ENCODE data around the gene CBX4. TPM values are rescaled to one million over a fixed set of nuclear protein-coding genes. Genes with fewer than 3 reads are reported as not detected.

Gene CBX4
- total and polyA plus RNA-seq, 2 of the 13 experiments (the other 11 are each of a cell fraction or from before 2014, with no cell fraction given), result 25.8 to 50.8 TPM

DNA sequence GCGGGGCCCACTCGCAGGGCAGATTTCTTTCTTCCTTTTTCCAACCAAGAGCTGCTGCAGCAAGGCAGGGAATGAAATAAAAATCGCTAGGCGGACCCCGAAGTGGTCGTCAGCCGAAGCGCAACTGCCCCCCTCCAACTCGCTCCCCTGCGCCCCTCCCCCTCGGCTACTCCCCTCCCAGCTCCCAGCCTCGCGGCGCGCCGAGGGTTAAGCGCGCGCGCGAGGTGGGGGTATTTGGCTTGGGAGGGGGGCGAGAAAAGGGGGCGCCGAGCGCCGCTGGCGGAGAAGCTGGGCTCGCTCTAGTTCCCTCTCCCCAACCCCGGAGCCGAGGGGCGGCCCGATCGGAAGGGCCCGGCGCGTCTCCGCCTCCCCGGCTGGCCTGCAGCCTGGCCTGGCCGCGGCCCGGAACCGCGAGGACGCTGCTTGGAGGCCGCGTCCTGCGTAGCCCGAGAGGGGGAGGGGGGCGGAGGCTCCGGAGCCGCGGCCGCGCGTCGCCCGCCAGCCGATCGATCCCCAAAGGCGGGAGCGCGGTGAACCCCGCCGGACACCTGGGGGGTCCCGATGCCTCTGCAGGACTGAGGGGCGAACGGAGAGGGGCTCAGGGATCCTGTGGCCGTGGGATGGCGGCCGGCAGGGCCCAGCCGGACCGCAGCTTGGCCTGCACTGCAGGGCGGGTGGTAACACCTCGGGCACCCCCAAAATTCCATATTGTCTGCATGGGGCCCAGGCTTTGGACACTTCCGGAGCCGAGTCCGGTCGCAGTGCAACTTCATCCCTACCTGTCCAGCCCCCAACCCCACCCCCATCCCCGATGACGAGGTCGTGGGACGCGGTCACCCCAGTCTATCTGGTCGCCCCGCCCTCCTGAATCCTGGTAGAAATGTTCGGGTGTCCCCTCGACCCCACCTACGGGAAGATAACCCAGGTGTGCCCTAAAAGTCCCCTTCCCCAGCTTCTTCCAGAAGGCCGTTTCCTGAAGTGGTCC is 4.9 kb upstream of the CBX4 start (continued):
- TF ChIP-seq MED8 (CRISPR knock-in tag; IDR thresholded peaks at IDR 0.05; ENCODE audit: insufficient replicate concordance), result peak; percentile 65
- TF ChIP-seq TBX3 (IDR thresholded peaks at IDR 0.05; ENCODE audit: borderline replicate concordance), result no peak
- TF ChIP-seq ZNF841 (CRISPR knock-in tag; IDR thresholded peaks at IDR 0.05; ENCODE audit: borderline replicate concordance), result peak; percentile 52; the same call in 1 of the 2 replicates
- TF ChIP-seq HNRNPK (IDR thresholded peaks at IDR 0.05; ENCODE audit: low read depth, low read length, poor library complexity, severe bottlenecking), result peak; percentile 99
- TF ChIP-seq, protein P1, sequence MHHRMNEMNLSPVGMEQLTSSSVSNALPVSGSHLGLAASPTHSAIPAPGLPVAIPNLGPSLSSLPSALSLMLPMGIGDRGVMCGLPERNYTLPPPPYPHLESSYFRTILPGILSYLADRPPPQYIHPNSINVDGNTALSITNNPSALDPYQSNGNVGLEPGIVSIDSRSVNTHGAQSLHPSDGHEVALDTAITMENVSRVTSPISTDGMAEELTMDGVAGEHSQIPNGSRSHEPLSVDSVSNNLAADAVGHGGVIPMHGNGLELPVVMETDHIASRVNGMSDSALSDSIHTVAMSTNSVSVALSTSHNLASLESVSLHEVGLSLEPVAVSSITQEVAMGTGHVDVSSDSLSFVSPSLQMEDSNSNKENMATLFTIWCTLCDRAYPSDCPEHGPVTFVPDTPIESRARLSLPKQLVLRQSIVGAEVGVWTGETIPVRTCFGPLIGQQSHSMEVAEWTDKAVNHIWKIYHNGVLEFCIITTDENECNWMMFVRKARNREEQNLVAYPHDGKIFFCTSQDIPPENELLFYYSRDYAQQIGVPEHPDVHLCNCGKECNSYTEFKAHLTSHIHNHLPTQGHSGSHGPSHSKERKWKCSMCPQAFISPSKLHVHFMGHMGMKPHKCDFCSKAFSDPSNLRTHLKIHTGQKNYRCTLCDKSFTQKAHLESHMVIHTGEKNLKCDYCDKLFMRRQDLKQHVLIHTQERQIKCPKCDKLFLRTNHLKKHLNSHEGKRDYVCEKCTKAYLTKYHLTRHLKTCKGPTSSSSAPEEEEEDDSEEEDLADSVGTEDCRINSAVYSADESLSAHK (CRISPR knock-in tag; IDR thresholded peaks at IDR 0.05; ENCODE audit: borderline replicate concordance), result no peak
- 0 out of 2 replicates have a peak, but pooled peaks have one; percentile 26 for TF ChIP-seq ZNF30 (CRISPR knock-in tag; IDR thresholded peaks at IDR 0.05)
- TF ChIP-seq ZNF598 (CRISPR knock-in tag; IDR thresholded peaks at IDR 0.05; ENCODE audit: borderline replicate concordance), result no peak
- no peak for TF ChIP-seq ZNF781 (CRISPR knock-in tag; IDR thresholded peaks at IDR 0.05; ENCODE audit: borderline replicate concordance, not compliant biosample characterization)
- TF ChIP-seq ZNF33A (CRISPR knock-in tag; IDR thresholded peaks at IDR 0.05; ENCODE audit: borderline replicate concordance), result no peak
- TF ChIP-seq, protein P2, sequence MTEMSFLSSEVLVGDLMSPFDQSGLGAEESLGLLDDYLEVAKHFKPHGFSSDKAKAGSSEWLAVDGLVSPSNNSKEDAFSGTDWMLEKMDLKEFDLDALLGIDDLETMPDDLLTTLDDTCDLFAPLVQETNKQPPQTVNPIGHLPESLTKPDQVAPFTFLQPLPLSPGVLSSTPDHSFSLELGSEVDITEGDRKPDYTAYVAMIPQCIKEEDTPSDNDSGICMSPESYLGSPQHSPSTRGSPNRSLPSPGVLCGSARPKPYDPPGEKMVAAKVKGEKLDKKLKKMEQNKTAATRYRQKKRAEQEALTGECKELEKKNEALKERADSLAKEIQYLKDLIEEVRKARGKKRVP (CRISPR knock-in tag; IDR thresholded peaks at IDR 0.05), result 0 out of 4 replicates have a peak, but pooled peaks of 1 of the 2 experiments have one; percentile 44
- TF ChIP-seq ZSCAN21 (CRISPR knock-in tag; IDR thresholded peaks at IDR 0.05; ENCODE audit: borderline replicate concordance), result peak; percentile 94
- no peak for TF ChIP-seq ZSCAN30 (CRISPR knock-in tag; IDR thresholded peaks at IDR 0.05)
- no peak for TF ChIP-seq NCOR1 (IDR thresholded peaks at IDR 0.05; ENCODE audit: borderline replicate concordance, low read length)
- TF ChIP-seq MTA3 (CRISPR knock-in tag; IDR thresholded peaks at IDR 0.05), result no peak
- peak; percentile 39; the same call in 1 of the 2 replicates for TF ChIP-seq ZNF101 (CRISPR knock-in tag; IDR thresholded peaks at IDR 0.05; ENCODE audit: borderline replicate concordance, low read depth)
- TF ChIP-seq ZNF256 (CRISPR knock-in tag; conservative IDR thresholded peaks at IDR 0.05), result no peak
- peak; percentile 92 for TF ChIP-seq ZNF709 (CRISPR knock-in tag; IDR thresholded peaks at IDR 0.05)
- TF ChIP-seq DMAP1 (CRISPR knock-in tag; IDR thresholded peaks at IDR 0.05), result peak; percentile 48; the same call in 1 of the 2 replicates
- TF ChIP-seq, protein P3, sequence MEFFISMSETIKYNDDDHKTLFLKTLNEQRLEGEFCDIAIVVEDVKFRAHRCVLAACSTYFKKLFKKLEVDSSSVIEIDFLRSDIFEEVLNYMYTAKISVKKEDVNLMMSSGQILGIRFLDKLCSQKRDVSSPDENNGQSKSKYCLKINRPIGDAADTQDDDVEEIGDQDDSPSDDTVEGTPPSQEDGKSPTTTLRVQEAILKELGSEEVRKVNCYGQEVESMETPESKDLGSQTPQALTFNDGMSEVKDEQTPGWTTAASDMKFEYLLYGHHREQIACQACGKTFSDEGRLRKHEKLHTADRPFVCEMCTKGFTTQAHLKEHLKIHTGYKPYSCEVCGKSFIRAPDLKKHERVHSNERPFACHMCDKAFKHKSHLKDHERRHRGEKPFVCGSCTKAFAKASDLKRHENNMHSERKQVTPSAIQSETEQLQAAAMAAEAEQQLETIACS (CRISPR knock-in tag; IDR thresholded peaks at IDR 0.05), result peak; percentile 80
- TF ChIP-seq RBAK (CRISPR knock-in tag; IDR thresholded peaks at IDR 0.05), result no peak
- TF ChIP-seq ZEB1 (IDR thresholded peaks at IDR 0.05; ENCODE audit: insufficient replicate concordance, low read depth), result no peak
